GM12878 (cell line): ENCODE results near the gene GNB3. TPM values are rescaled to one million over a fixed set of nuclear protein-coding genes. Genes with fewer than 3 reads are reported as not detected.

Source experiments
- ATAC-seq: fragments of 200-7000 bp; cut with Tn5 transposase; 3 replicates; pipeline ENCODE4 v1.9.1; 2020; ENCODE audit warnings: mild to moderate bottlenecking, moderate library complexity
- BruUV-seq: library from RNA; stranded (reverse); fragments of 400-500 nt; replicated peaks from 2 replicates; lab custom pipeline; 2021; lab: Mats Ljungman, UMichigan
- CTCF ChIA-PET: fragments of 300-600 bp; sonication (Branson Sonifier 250); formaldehyde crosslinking; extraction: SDS; loops from one replicate; lab custom pipeline; 2021; ENCODE audit warnings: inconsistent platforms; lab: Yijun Ruan, JAX
- POLR2A ChIA-PET: fragments of 350-600 bp; formaldehyde crosslinking; extraction: SDS; loops from one replicate; lab custom pipeline; 2021; ENCODE audit warnings: inconsistent platforms; lab: Charles Lee
- RAD21 ChIA-PET: fragments of 300-600 bp; sonication (Branson Sonifier 250); formaldehyde crosslinking; loops from one replicate; lab custom pipeline; 2023; ENCODE audit warnings: antibody characterized with exemption; ENCODE audit not compliant: unreplicated experiment; lab: Charles Lee
- SMC1A ChIA-PET: fragments of 300-600 bp; sonication (Branson Sonifier 250); formaldehyde crosslinking; loops from one replicate; lab custom pipeline; 2023; ENCODE audit not compliant: unreplicated experiment, uncharacterized antibody; lab: Charles Lee
- DNase-seq: peaks from one replicate; pipeline ENCODE4 v3.0.0-alpha.2; 2011; ENCODE audit warnings: low read depth, low spot score
- FAIRE-seq: peaks from 3 replicates; lab custom pipeline; 2011; peaks lifted over from hg19 to GRCh38; lab: Jason Lieb, UNC
- H2AFZ ChIP-seq: 2 replicates; pipeline ENCODE4 v1.6.0; 2011; ENCODE audit warnings: low read depth, low read length, control low read depth; ENCODE audit not compliant: control insufficient read depth
- H3K27ac ChIP-seq: 2 replicates; pipeline ENCODE4 v1.5.1; 2011; ENCODE audit warnings: control low read depth; ENCODE audit not compliant: control insufficient read depth, insufficient read depth
- H3K27me3 ChIP-seq, 2 experiments: replicated peaks in 1 of 2; 2 replicates each; pipeline versions ENCODE4 v1.6.0 to v1.6.1; 2011; ENCODE audit warnings: low read length in 1 of 2; ENCODE audit not compliant: control insufficient read depth in 2 of 2, insufficient read depth in 2 of 2
- H3K36me3 ChIP-seq, 2 experiments: 2 replicates each; pipeline ENCODE4 v1.5.1; 2011; ENCODE audit warnings: low read length in 1 of 2; ENCODE audit not compliant: control insufficient read depth in 2 of 2, insufficient read depth in 2 of 2
- H3K4me1 ChIP-seq: 2 replicates; pipeline ENCODE4 v1.6.1; 2011; ENCODE audit warnings: mild to moderate bottlenecking, low read length, moderate library complexity, mixed read lengths; ENCODE audit not compliant: control insufficient read depth, insufficient read depth
- H3K4me2 ChIP-seq: 2 replicates; pipeline ENCODE4 v1.6.0; 2011; ENCODE audit warnings: control low read depth; ENCODE audit not compliant: control insufficient read depth, insufficient read depth
- H3K4me3 ChIP-seq: fragments of 200-600 bp; sonication (generic); 2 replicates; pipeline ENCODE4 v1.5.1; 2016
- H3K79me2 ChIP-seq: 2 replicates; pipeline ENCODE4 v1.6.0; 2011; ENCODE audit warnings: low read length; ENCODE audit not compliant: control insufficient read depth, insufficient read depth
- H3K9ac ChIP-seq: 2 replicates; pipeline ENCODE4 v1.8.0; 2011; ENCODE audit warnings: low read length, control low read depth, mixed read lengths; ENCODE audit not compliant: control insufficient read depth, insufficient read depth
- H3K9me3 ChIP-seq: replicated peaks from 3 replicates; pipeline ENCODE4 v1.5.1; 2011; ENCODE audit warnings: mild to moderate bottlenecking, low read length; ENCODE audit not compliant: control insufficient read depth, insufficient read depth
- H4K20me1 ChIP-seq: 2 replicates; pipeline ENCODE4 v1.6.0; 2011; ENCODE audit not compliant: control insufficient read depth, insufficient read depth
- HDAC2 ChIP-seq: fragments of 200-600 bp; sonication (generic); IDR thresholded peaks from 2 replicates; pipeline ENCODE4 v1.6.1; 2017
- KDM1A ChIP-seq: fragments of 200-600 bp; sonication (generic); IDR thresholded peaks from 2 replicates; pipeline ENCODE4 v1.6.1; 2016; ENCODE audit warnings: borderline replicate concordance
- MTA3 ChIP-seq: IDR thresholded peaks from 2 replicates; pipeline ENCODE4 v1.6.1; 2012; ENCODE audit warnings: low read length, inconsistent platforms, borderline replicate concordance
- POLR2AphosphoS2 ChIP-seq: IDR thresholded peaks from 2 replicates; pipeline ENCODE4 v1.6.1; 2011; ENCODE audit warnings: low read depth, mild to moderate bottlenecking, low read length, improper control_type of control experiment, moderate library complexity
- SIX5 ChIP-seq: IDR thresholded peaks from 2 replicates; pipeline ENCODE4 v1.6.1; 2011; ENCODE audit warnings: mild to moderate bottlenecking, low read depth, low read length, moderate library complexity; ENCODE audit not compliant: severe bottlenecking
- SP1 ChIP-seq: IDR thresholded peaks from one replicate; pipeline ENCODE4 v1.6.1; 2011; ENCODE audit warnings: low read depth, low read length
- SREBF2 ChIP-seq: IDR thresholded peaks from 2 replicates; pipeline ENCODE4 v1.6.1; 2012; ENCODE audit warnings: mild to moderate bottlenecking, low read length
- TAF1 ChIP-seq: IDR thresholded peaks from 2 replicates; pipeline ENCODE4 v1.6.1; 2011; ENCODE audit warnings: mild to moderate bottlenecking, low read depth, low read length, borderline replicate concordance
- TCF12 ChIP-seq: IDR thresholded peaks from 2 replicates; pipeline ENCODE4 v1.6.1; 2011; ENCODE audit warnings: low read depth, mild to moderate bottlenecking, low read length
- ZNF217 ChIP-seq: fragments of 450-650 bp; IDR thresholded peaks from 2 replicates; pipeline ENCODE4 v1.6.1; 2017; ENCODE audit warnings: antibody characterized with exemption, mild to moderate bottlenecking
- WGBS: methylation state at CpG from one replicate; pipeline ENCODE4 v1.1.6; 2016; ENCODE audit warnings: low lambda C conversion rate; ENCODE audit not compliant: insufficient replicate concordance, insufficient coverage; ENCODE audit errors: missing lambda C conversion rate; 5-methylcytosine and 5-hydroxymethylcytosine counted together
- in situ Hi-C: fragments of 300-500 bp; cut with MboI; formaldehyde crosslinking; loops from 9 replicates; pipeline ENCODE4 v1.14.3; 2018; ENCODE audit warnings: mixed read lengths
- intact Hi-C: fragments of 100-400 bp; cut with micrococcal nuclease; formaldehyde crosslinking; loops from one replicate; pipeline ENCODE4 v1.14.2; 2022; ENCODE audit not compliant: unreplicated experiment
- polyA plus RNA-seq, 11 experiments: library from polyadenylated mRNA; depleted of rRNA in 4 of 11; unstranded in 6 of 11; stranded (reverse) in 5 of 11; fragments of >200 nt; fragmentation: Nextera tagmentation in 4 of 11; fragmentation: Illumina TruSeq in 1 of 11; extraction: Ambion mirVana in 4 of 11; extraction: Trizol in 1 of 11; gene quantifications; 1 replicate in 1 of 11; 2 replicates in 10 of 11; pipeline versions ENCODE4 v1.2.1 to v1.2.3, GENCODE V29; 2011 to 2016; ENCODE audit warnings: inconsistent platforms in 2 of 11, missing spikeins in 2 of 11, low read depth in 1 of 11
- total RNA-seq, 4 experiments: library from RNA; depleted of rRNA in 3 of 4; stranded (reverse); fragments of >200 nt in 3 of 4; fragmentation: Illumina TruSeq in 1 of 4; extraction: Trizol in 1 of 4; gene quantifications; 2 replicates each; pipeline versions ENCODE4 v1.2.1 to v1.2.3, GENCODE V29; 2013 to 2021

GNB3 gene
- total and polyA plus RNA-seq, 10 of the 15 experiments (the other 5 are each of a cell fraction or from before 2014, with no cell fraction given) = 0.05 to 1.1 (median 0.36) TPM

- no peak for ATAC-seq
- no peaks in the 10 kb centered on the region for H3K79me2 ChIP-seq
- DNase-seq = no peak
- POLR2A ChIA-PET = interaction anchor here (1.3 kb wide), 1 partner anchor 191 kb away, joined by 3 read pairs; no protein-coding TSS in a partner anchor
- no peaks in the 10 kb centered on the region for H3K36me3 ChIP-seq
- TF ChIP-seq MTA3 (no peak), SREBF2 (no peak), SP1 (no peak), KDM1A (no peak), SIX5 (no peak), ZNF217 (no peak), TCF12 (no peak), POLR2AphosphoS2 (no peak), HDAC2 (no peak), TAF1 (no peak)
- 43% methylated on average over 17 of the region's 17 CpGs for WGBS
- H3K4me3 ChIP-seq = no peak overlapping the region
- in situ Hi-C loops (loop anchor here (5.0 kb wide), 1 partner anchor 74 kb away; the partner anchor contains the start of gene MLF2), intact Hi-C loops (loop anchor here (5.0 kb wide), 1 partner anchor 89 kb away; no protein-coding TSS in a partner anchor)
- H3K27me3 ChIP-seq = peaks cover 27 to 32% of the 10 kb centered on the region in 2 experiments
- H3K27ac ChIP-seq = no peak overlapping the region
- H3K9me3 ChIP-seq = no peaks in the 10 kb centered on the region
- H4K20me1 ChIP-seq = no peaks in the 10 kb centered on the region
- SMC1A ChIA-PET = interaction anchor here (0.8 to 4.8 kb wide), 5 partner anchors 8 to 90 kb away, joined by 3 to 23 read pairs (median 6); partner anchors contain the start of gene MLF2
- RAD21 ChIA-PET = interaction anchor here (0.5 to 4.2 kb wide), 4 partner anchors 18 to 138 kb away, joined by 3 to 25 read pairs (median 6); partner anchors contain the start of genes MLF2, PTMS and ZNF384
- no peak for FAIRE-seq
- no peak overlapping the region for H2AFZ ChIP-seq
- CTCF ChIA-PET = interaction anchor here (0.7 to 5.1 kb wide), 15 partner anchors 8 to 133 kb away, joined by 3 to 71 read pairs (median 4); partner anchors contain the start of genes COPS7A, MLF2, SPSB2 and USP5
- BruUV-seq = no TSS peak
- H3K4me1 ChIP-seq = peaks cover 4% of the 10 kb centered on the region
- no peak overlapping the region for H3K4me2 ChIP-seq
- no peak overlapping the region for H3K9ac ChIP-seq
Measured at GRCh38 chr12:6826125-6826733, 14.5 kb upstream of the GNB3 start.
